ENCODE results near the gene DNAJC5G.

The DNAJC5G gene

DNA sequence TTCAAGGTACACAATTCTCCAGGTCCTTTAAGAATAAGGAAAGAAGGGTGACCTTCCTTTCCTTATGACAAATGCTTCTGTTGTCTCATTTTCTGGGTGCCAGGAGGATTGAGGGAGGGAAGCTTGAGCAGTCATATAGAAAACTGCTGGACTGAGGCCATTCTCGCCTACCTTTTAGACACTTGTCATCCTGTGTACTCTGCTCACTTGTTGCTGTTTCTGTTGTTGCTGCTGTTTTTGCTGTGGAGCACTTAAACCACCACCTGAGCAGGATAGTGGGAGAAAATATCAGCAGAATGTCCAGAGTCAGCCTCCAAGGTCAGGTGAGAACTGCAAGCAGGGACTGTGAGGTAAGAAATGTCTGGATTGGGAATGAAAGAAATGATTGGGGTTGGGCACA, 2.8 kb downstream of the DNAJC5G start:
- H3K4me3 ChIP-seq (ENCODE audit: control insufficient read depth, low read depth, low read length): no peak overlapping the region
- DNase-seq (ENCODE audit: low read depth): no peak
- TF ChIP-seq, protein P1, sequence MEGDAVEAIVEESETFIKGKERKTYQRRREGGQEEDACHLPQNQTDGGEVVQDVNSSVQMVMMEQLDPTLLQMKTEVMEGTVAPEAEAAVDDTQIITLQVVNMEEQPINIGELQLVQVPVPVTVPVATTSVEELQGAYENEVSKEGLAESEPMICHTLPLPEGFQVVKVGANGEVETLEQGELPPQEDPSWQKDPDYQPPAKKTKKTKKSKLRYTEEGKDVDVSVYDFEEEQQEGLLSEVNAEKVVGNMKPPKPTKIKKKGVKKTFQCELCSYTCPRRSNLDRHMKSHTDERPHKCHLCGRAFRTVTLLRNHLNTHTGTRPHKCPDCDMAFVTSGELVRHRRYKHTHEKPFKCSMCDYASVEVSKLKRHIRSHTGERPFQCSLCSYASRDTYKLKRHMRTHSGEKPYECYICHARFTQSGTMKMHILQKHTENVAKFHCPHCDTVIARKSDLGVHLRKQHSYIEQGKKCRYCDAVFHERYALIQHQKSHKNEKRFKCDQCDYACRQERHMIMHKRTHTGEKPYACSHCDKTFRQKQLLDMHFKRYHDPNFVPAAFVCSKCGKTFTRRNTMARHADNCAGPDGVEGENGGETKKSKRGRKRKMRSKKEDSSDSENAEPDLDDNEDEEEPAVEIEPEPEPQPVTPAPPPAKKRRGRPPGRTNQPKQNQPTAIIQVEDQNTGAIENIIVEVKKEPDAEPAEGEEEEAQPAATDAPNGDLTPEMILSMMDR (IDR thresholded peaks at IDR 0.05; ENCODE audit: control insufficient read depth, insufficient read depth, low read depth, low read length, missing control alignments): no peak

DNA sequence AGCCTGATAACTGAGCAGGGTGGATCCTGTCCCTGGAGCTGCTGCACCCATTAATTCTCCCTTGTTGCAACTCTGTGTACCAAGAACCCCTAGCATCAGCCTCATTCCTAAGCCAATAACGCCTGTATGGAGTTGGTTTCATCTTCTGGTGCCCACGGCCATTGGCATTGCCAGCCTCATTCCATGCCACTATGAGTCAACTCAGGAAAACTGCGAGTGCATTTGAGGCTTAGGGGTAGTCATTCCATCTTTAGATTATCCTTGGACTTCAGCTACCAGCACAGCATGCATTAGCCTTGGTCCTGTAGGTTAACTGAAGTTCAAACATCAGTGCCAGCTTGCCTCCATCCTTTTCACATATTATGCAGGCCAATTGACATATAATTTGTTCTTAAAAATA, 5.6 kb downstream of the DNAJC5G start:
- no peak overlapping the region for H3K4me3 ChIP-seq (ENCODE audit: control insufficient read depth, low read depth, low read length)
- TF ChIP-seq, protein P1 (IDR thresholded peaks at IDR 0.05; ENCODE audit: control insufficient read depth, insufficient read depth, low read depth, low read length, missing control alignments): no peak
- no peak for DNase-seq (ENCODE audit: low read depth)

DNA sequence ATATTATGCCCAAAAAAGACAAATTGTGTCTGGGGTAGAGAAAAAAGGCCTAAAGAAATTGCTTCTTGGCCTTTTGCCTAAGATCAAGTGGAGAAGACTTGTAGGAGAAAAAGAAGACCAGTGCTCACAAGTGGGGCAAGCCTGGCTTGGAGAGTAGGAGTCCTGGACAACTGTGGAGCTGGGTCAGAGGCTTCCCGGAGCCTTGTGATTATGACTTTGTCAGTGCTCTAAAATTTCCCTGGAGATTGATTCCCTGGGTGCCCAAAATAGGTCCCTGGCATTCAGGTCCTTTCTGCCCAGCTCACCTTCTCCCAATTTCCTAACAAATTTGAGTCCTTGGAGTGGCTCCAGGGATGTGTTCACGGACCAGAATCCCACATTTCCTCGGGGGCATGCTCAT, 6.2 kb downstream of the DNAJC5G start:
- no peak overlapping the region for H3K4me3 ChIP-seq (ENCODE audit: control insufficient read depth, low read depth, low read length)
- no peak for DNase-seq (ENCODE audit: low read depth)
- TF ChIP-seq, protein P1 (IDR thresholded peaks at IDR 0.05; ENCODE audit: control insufficient read depth, insufficient read depth, low read depth, low read length, missing control alignments): no peak

DNA sequence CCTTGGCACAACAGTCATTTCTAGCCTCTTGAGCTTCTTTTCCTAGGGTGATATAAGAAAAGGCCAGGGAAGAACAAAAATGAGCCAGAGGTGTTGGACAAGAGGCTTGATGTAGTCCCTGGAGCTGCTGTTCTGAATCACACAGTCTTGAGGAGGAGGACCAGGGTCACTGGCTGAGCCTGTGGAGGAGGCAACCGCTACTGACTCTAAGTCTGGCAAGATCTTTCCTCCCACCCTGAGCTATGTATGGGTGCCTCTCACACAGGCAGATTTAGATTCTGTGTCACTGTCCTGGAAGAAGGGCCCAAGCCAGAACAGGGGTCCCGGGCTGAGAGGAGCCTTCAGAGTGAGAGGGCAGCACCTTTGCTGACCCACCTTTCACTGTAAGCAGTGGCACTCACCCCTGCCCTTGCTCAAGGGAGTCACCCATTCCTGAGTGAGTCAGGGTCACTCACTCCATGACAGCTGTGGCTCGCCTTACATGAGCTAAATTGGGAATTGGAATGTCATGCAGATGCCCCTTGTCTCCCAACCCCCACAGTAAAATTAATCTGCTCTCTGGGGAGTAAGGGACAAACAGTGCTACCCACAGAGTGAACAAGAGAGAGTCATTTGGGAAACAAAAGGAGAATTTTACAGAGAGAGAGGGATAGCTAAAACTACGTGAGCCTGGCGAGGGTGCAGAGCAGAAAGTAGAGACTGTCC, 6.8 kb downstream of the DNAJC5G start, which contains the start of gene TRIM54:
TSS of gene TRIM54 (plus strand) at position 575 of the 705 bp plus-strand sequence. CDS start 303 bp downstream, outside the sequence.
- H3K4me3 ChIP-seq (ENCODE audit: control insufficient read depth, low read depth, low read length): no peak within 1 kb of the TSS
- no peak for DNase-seq (ENCODE audit: low read depth)
- TF ChIP-seq, protein P1 (IDR thresholded peaks at IDR 0.05; ENCODE audit: control insufficient read depth, insufficient read depth, low read depth, low read length, missing control alignments): no peak

DNA sequence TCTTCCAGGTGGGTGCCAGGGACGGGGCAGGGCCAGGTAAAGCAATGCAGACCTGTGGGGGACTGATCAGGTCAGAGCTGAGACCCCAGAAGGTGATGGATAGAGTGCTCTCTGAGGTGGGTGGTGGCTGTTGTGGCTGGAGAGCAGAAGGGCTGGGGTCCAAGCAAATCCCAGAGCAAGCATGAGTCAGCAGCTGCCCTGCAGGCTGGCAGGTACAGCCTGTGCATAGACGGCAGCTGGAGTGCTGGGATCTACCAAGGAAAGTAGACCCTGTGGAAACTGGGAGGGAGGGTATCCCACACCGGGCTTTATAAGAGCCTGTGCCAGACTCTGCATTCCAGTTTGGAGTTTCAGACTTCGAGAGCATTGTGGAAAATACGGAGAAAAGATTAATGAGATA, 7.7 kb downstream of the DNAJC5G start:
- TF ChIP-seq, protein P1 (IDR thresholded peaks at IDR 0.05; ENCODE audit: control insufficient read depth, insufficient read depth, low read depth, low read length, missing control alignments): no peak
- no peak overlapping the region for H3K4me3 ChIP-seq (ENCODE audit: control insufficient read depth, low read depth, low read length)
- DNase-seq (ENCODE audit: low read depth): no peak

DNA sequence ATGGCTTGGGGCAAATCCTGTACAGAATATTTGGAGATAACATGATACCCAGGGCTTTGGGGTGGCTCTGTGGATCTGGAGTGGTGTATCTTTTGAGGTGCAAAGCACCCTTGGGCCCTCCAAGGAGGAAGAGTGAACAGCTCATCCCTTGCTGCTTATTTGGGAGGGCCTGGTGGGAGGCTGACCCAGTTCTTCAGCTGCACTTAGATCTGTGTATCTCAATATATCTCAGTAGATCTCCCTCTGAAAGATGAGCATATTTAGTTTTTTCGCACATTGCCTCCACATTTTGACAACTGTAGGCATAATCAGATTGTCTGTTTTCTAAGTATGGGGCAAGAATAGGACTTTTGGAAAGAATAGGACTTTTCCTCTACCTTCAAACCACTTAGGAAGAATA, 9.8 kb downstream of the DNAJC5G start:
- no peak overlapping the region for H3K4me3 ChIP-seq (ENCODE audit: control insufficient read depth, low read depth, low read length)
- TF ChIP-seq, protein P1 (IDR thresholded peaks at IDR 0.05; ENCODE audit: control insufficient read depth, insufficient read depth, low read depth, low read length, missing control alignments): no peak
- no peak for DNase-seq (ENCODE audit: low read depth)
